Measurements from ENCODE around the gene SRRM1. TPM values are rescaled to one million over a fixed set of nuclear protein-coding genes. Genes with fewer than 3 reads are reported as not detected.
"Not testable (repeated sequence)": the region's sequence is repeated elsewhere in the genome, so short reads cannot be mapped to it uniquely, and the experiment has no call there.

The SRRM1 gene
- total RNA-seq, 1 donor from 2014 or later: 79.3 TPM

DNA sequence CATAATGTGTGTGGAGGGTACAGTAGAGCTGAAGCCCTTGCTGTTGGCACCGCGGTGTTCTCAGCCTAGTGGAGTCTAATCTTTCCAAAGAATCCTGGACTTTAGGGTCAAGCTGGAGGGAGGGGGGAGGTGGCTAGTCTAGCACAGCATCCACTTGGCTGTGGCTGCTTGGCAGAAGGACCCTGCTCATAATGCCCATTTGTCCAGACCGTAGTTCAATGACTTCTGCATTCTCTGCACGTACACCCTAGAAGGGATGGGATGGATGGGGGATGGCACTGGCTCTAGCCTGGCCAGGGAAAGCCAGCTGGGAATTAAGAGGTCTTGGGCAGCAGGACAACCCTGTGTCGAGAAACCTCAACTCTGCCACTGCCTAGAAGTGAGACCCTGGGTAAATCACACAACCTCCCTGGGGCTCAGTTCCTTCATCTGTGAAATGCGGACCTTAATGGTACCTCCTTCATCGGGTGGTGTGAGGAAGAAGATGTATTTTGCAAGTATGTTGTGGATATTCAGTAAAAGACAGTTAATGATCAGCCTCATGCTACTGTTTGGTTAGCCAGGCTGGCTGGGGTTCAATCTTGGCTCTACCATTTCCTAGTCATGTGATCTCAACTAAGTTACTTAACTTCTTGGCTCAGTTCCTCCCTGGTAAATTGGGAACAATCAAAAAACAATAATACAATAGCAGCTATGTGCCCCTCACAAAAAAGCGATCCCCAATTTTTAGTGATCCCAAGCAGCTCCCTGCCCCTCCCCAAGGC is 75.0 kb downstream of the SRRM1 start:
- H3K4me3 ChIP-seq (ENCODE audit: low read depth, low read length): no peak overlapping the region
- no peak for TF ChIP-seq CTCF (conservative IDR thresholded peaks at IDR 0.05; ENCODE audit: low read depth, low read length)

DNA sequence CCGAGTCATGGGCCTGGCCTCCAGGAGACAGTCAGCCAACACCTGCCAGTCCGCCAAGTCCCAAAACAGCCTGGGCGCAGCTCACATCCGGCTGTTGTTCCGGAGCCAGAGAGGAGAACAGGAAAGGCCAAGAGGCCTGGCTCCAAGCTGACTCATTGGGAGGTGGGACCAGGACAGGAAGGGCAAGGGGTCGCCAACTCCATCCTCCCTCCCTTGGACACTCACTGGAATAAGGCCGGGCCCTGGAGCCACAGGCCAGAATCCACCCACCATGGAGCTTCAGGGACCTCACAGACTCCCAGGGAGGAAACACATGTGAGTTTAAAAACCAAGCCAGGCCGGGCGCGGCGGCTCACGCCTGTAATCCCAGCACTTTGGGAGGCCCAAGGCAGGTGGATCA is 77.0 kb downstream of the SRRM1 start:
- no peak for DNase-seq (ENCODE audit: low read depth)
- H3K4me3 ChIP-seq (ENCODE audit: low read depth, low read length): no peak overlapping the region
- TF ChIP-seq CTCF (conservative IDR thresholded peaks at IDR 0.05; ENCODE audit: low read depth, low read length): no peak

More for the DNA sequence above, 75.0 kb downstream of the SRRM1 start:
- DNase-seq (ENCODE audit: low read depth): no peak

DNA sequence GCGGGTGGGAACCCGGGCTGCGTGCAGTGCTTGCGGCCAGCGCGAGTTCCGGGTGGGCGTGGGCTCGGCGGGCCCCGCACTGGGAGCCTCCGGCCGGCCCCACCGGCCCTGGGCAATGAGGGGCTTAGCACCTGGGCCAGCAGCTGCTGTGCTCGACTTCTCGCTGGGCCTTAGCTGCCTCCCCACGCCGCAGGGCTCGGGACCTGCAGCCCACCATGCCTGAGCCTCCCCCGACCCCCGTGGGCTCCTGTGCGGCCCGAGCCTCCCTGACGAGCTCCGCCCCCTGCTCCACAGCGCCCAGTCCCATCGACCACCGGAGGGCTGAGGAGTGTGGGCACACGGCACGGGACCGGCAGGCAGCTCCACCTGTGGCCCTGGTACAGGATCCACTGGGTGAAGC is 78.4 kb downstream of the SRRM1 start:
- H3K4me3 ChIP-seq (ENCODE audit: low read depth, low read length): no peak overlapping the region
- no peak for TF ChIP-seq CTCF (conservative IDR thresholded peaks at IDR 0.05; ENCODE audit: low read depth, low read length)
- no peak for DNase-seq (ENCODE audit: low read depth)

DNA sequence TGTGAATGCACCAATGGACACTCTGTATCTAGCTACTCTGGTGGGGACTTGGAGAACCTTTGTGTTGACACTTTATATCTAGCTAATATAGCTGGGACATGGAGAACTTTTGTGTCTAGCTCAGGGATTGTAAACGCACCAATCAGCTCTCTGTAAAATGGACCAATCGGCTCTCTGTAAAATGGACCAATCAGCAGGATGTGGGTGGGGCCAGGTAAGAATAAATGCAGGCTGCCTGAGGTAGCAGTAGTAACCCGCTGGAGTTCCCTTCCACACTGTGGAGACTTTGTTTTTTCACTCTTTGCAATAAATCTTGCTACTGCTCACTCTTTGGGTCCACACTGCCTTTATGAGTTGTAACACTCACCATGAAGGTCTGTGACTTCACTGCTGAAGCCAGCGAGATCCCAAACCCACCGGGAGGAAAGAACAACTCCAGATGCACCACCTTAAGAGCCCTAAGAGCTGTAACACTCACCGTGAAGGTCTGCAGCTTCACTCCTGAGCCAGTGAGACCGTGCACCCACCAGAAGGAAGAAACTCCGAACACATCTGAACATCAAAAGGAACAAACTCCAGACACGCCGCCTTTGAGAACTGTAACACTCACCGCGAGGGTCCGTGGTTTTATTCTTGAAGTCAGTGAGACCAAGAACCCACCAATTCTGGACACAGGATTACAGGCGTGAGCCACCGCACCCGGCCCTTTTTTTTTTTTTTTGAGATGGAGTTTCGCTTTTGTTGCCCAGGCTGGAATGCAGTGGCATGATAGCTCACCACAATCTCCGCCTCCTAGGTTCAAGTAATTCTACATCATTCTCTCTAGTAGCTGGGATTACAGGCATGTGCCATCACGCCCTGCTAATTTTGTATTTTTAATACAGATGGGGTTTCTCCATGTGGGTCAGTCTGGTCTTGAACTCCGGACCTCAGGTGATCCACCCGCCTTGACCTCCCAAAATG is 79.3 kb downstream of the SRRM1 start:
- not testable (repeated sequence) for DNase-seq (ENCODE audit: low read depth); H3K4me3 ChIP-seq (ENCODE audit: low read depth, low read length)

Other genes with a start within 250 kb of the SRRM1 start
- 10.3 and 11.5 TPM in 2 replicates for gene STPG1, start 229.5 kb upstream of the SRRM1 start, total RNA-seq
- 21.3 and 32.5 TPM in 2 replicates for gene NIPAL3, start 227.5 kb upstream of the SRRM1 start, total RNA-seq
- gene RCAN3, start 140.5 kb upstream of the SRRM1 start, total RNA-seq: 13.5 and 17.6 TPM in 2 replicates
- gene NCMAP, start 87.2 kb upstream of the SRRM1 start, total RNA-seq: 0.80 and 2.2 TPM in 2 replicates
- gene CLIC4, start 102.1 kb downstream of the SRRM1 start, total RNA-seq: 143 and 148 TPM in 2 replicates

Data from epithelial cell of proximal tubule (primary cell).